CD4-positive, alpha-beta T cell treated with Interleukin-17A for 1 hour (primary cell): ENCODE measurements around the gene CD55.
"Not testable (repeated sequence)": the region's sequence is repeated elsewhere in the genome, so short reads cannot be mapped to it uniquely, and the experiment has no call there.

Source experiments
- DNase-seq: peaks from one replicate; pipeline ENCODE4 v3.0.0-alpha.2; 2020

The CD55 gene

GRCh38 chr1:207306603-207307002, 14.9 kb upstream of the CD55 start:
- DNase-seq, result no peak

GRCh38 chr1:207308451-207309190, 12.9 kb upstream of the CD55 start:
- no peak for DNase-seq

- DNase-seq, result no peak
These were observed 11.7 kb upstream of the CD55 start for GRCh38 chr1:207309745-207310273.

- no peak for DNase-seq
These were observed 9.4 kb upstream of the CD55 start for GRCh38 chr1:207311888-207312603.

GRCh38 chr1:207312604-207312920, 8.9 kb upstream of the CD55 start:
- no peak for DNase-seq

- DNase-seq, result no peak
These were observed 8.3 kb upstream of the CD55 start for GRCh38 chr1:207313131-207313530.

- no peak for DNase-seq
These were observed 6.7 kb upstream of the CD55 start for GRCh38 chr1:207314816-207315215.

- no peak for DNase-seq
These were observed 6.0 kb upstream of the CD55 start for GRCh38 chr1:207315435-207315834.

- no peak for DNase-seq
These were observed 5.3 kb upstream of the CD55 start for GRCh38 chr1:207316141-207316540.

GRCh38 chr1:207316622-207317391, 4.7 kb upstream of the CD55 start:
- no peak for DNase-seq

GRCh38 chr1:207317561-207317960, 3.9 kb upstream of the CD55 start:
- no peak for DNase-seq

- no peak for DNase-seq
These were observed 3.3 kb upstream of the CD55 start for GRCh38 chr1:207318072-207318619.

GRCh38 chr1:207319199-207319598, 2.3 kb upstream of the CD55 start:
- no peak for DNase-seq

- not testable (repeated sequence) for DNase-seq
These were observed 1.4 kb upstream of the CD55 start for GRCh38 chr1:207320105-207320504.

GRCh38 chr1:207321790-207322645, 540 bp downstream of the CD55 start:
- no peak for DNase-seq

- no peak for DNase-seq
These were observed 2.1 kb downstream of the CD55 start for GRCh38 chr1:207323425-207324225.

- DNase-seq, result no peak
These were observed 6.5 kb downstream of the CD55 start for GRCh38 chr1:207328004-207328403.

- DNase-seq, result no peak
These were observed 7.5 kb downstream of the CD55 start for GRCh38 chr1:207328908-207329440.

- DNase-seq, result no peak
These were observed 8.0 kb downstream of the CD55 start for GRCh38 chr1:207329469-207329868.

GRCh38 chr1:207330011-207330710, 8.7 kb downstream of the CD55 start:
- DNase-seq, result no peak
